GM08714 (cell line): Measurements from ENCODE around the gene ATP2C2.

Source experiments
- H3K4me3 ChIP-seq: fragments of 200-500 bp; sonication (Bioruptor generic); 2 replicates; pipeline ENCODE4 v1.5.1; 2014; ENCODE audit warnings: mild to moderate bottlenecking, low read length, inconsistent platforms
- ZNF274 ChIP-seq: IDR thresholded peaks from 2 replicates; pipeline ENCODE4 v1.6.1; 2012; ENCODE audit warnings: mild to moderate bottlenecking, low read depth, low read length

ATP2C2 gene

GRCh38 chr16:84479716-84480450, 111.5 kb downstream of the ATP2C2 start:
- no peak for TF ChIP-seq ZNF274
- no peak overlapping the region for H3K4me3 ChIP-seq

GRCh38 chr16:84481051-84481735, 112.9 kb downstream of the ATP2C2 start:
- TF ChIP-seq ZNF274, result no peak
- H3K4me3 ChIP-seq, result no peak overlapping the region

- TF ChIP-seq ZNF274, result no peak
Measured at GRCh38 chr16:84482001-84482891, 113.9 kb downstream of the ATP2C2 start.

GRCh38 chr16:84482951-84483881, 114.9 kb downstream of the ATP2C2 start:
- H3K4me3 ChIP-seq, result no peak overlapping the region
- TF ChIP-seq ZNF274, result no peak

More at GRCh38 chr16:84482001-84482891, 113.9 kb downstream of the ATP2C2 start:
- no peak overlapping the region for H3K4me3 ChIP-seq

- TF ChIP-seq ZNF274, result no peak
Measured at GRCh38 chr16:84483882-84484565, 115.7 kb downstream of the ATP2C2 start.

GRCh38 chr16:84484579-84485254, 116.4 kb downstream of the ATP2C2 start:
- H3K4me3 ChIP-seq, result no peak overlapping the region
- TF ChIP-seq ZNF274, result no peak

More at GRCh38 chr16:84483882-84484565, 115.7 kb downstream of the ATP2C2 start:
- no peak overlapping the region for H3K4me3 ChIP-seq

- TF ChIP-seq ZNF274, result no peak
Measured at GRCh38 chr16:84485255-84486010, 117.1 kb downstream of the ATP2C2 start.

GRCh38 chr16:84486126-84486525, 117.8 kb downstream of the ATP2C2 start:
- no peak for TF ChIP-seq ZNF274
- no peak overlapping the region for H3K4me3 ChIP-seq

More at GRCh38 chr16:84485255-84486010, 117.1 kb downstream of the ATP2C2 start:
- no peak overlapping the region for H3K4me3 ChIP-seq

GRCh38 chr16:84486551-84487235, 118.4 kb downstream of the ATP2C2 start:
- no peak for TF ChIP-seq ZNF274

GRCh38 chr16:84487358-84487757, 119.0 kb downstream of the ATP2C2 start:
- TF ChIP-seq ZNF274, result no peak
- no peak overlapping the region for H3K4me3 ChIP-seq

More at GRCh38 chr16:84486551-84487235, 118.4 kb downstream of the ATP2C2 start:
- no peak overlapping the region for H3K4me3 ChIP-seq

GRCh38 chr16:84489131-84489530, 120.8 kb downstream of the ATP2C2 start:
- no peak overlapping the region for H3K4me3 ChIP-seq
- TF ChIP-seq ZNF274, result no peak
